Epithelial cell of esophagus (primary cell): ENCODE measurements around the gene RXRA.

Source experiments
- DNase-seq: peaks from one replicate; pipeline ENCODE4 v3.0.0; 2010; ENCODE audit warnings: low read depth
- H3K4me3 ChIP-seq: 2 replicates; pipeline ENCODE4 v1.5.1; 2011; ENCODE audit warnings: mild to moderate bottlenecking, low read length, control low read depth
- CTCF ChIP-seq: IDR thresholded peaks from 2 replicates; pipeline ENCODE4 v1.5.1; 2011; ENCODE audit warnings: low read depth, mild to moderate bottlenecking, low read length, control low read depth, inconsistent platforms; ENCODE audit not compliant: insufficient read depth; ENCODE audit errors: missing control alignments

RXRA gene

GRCh38 chr9:134340475-134341160 lies 14.4 kb downstream of the RXRA start:
- TF ChIP-seq CTCF, result no peak
- DNase-seq, result no peak
- no peak overlapping the region for H3K4me3 ChIP-seq

GRCh38 chr9:134341306-134341705 lies 15.1 kb downstream of the RXRA start:
- no peak for TF ChIP-seq CTCF
- no peak for DNase-seq
- no peak overlapping the region for H3K4me3 ChIP-seq

- H3K4me3 ChIP-seq, result no peak overlapping the region
- no peak for DNase-seq
- TF ChIP-seq CTCF, result no peak
Measured at GRCh38 chr9:134341929-134342745, 15.9 kb downstream of the RXRA start.

GRCh38 chr9:134342746-134343115 lies 16.5 kb downstream of the RXRA start:
- no peak for DNase-seq
- no peak overlapping the region for H3K4me3 ChIP-seq
- no peak for TF ChIP-seq CTCF

GRCh38 chr9:134343637-134344036 lies 17.4 kb downstream of the RXRA start:
- no peak for TF ChIP-seq CTCF
- no peak overlapping the region for H3K4me3 ChIP-seq
- no peak for DNase-seq

- H3K4me3 ChIP-seq, result no peak overlapping the region
- DNase-seq, result no peak
- no peak for TF ChIP-seq CTCF
Measured at GRCh38 chr9:134344068-134344799, 18.0 kb downstream of the RXRA start.
